Posterior cingulate gyrus (tissue), 11 donors: ENCODE measurements around the gene SPHK2.
"Not testable (repeated sequence)": the region's sequence is repeated elsewhere in the genome, so short reads cannot be mapped to it uniquely, and the experiment has no call there.

Experiments used
- DNase-seq, 10 donors: peaks; one replicate each; pipeline versions ENCODE4 v3.0.0 to v3.0.0-alpha.2; 2020 to 2021; ENCODE audit warnings: mixed read lengths in 3 of 10
- intact Hi-C: fragments of 100-400 bp; cut with DNase I; formaldehyde crosslinking; loops from one replicate; pipeline ENCODE4 v1.15.1; 2023

Gene SPHK2

GRCh38 chr19:48648134-48648533 is 28.8 kb downstream of the SPHK2 start:
- intact Hi-C loops = loop anchor here (5.0 kb wide), 1 partner anchor 74 kb away; no protein-coding TSS in a partner anchor
- DNase-seq = no peak

DNA sequence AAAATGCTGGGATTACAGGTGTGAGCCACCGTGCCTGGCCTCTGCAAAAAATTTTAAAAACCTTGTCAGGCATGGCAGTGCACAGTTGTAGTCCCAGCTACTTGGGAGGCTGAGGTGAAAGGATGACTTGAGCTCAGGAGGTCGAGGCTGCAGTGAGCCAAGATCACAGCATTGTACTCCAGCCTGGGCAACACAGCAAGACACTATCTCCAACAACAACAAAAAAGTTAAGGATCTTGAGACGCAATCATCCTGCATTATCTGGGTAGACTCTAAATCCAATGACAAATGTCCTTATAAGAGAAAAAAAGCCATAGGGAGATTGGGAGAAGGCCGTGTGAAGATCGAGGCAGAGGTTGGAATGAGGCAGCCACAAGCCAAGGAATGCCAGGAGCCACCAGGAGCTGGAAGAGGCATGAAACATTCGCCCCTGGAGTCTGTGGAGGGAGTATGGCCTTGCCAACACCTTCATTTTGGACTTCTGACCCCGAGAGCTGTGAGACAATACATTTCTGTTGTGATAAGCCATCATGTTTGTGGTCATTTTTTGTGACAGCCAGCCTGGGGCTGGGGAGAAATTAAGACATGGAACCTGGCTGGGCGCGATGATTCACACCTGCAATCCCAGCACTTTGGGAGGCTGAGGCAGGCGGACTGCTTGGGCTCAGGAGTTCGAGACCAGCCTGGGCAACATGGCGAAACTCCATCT is 31.8 kb downstream of the SPHK2 start:
- intact Hi-C loops = no loop called here
- DNase-seq = no peak

DNA sequence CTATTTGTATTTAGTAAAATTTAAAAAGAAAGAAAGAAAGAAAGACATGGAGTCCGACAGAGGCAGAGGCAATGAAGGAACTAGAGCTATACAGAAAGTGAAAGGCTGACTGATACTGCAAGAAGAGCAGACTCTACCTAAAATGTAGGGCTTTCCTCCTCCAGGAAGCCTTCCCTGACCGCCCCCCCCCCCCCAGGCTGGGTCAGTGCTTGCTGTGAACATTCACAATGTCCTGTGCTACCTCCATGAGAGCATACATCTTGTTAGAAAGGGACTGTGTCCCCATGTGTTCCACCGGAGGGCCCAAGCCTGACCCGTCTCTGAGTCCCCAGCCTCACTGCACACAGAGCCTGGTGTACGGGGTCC is 32.4 kb downstream of the SPHK2 start:
- intact Hi-C loops = no loop called here
- DNase-seq = no peak

DNA sequence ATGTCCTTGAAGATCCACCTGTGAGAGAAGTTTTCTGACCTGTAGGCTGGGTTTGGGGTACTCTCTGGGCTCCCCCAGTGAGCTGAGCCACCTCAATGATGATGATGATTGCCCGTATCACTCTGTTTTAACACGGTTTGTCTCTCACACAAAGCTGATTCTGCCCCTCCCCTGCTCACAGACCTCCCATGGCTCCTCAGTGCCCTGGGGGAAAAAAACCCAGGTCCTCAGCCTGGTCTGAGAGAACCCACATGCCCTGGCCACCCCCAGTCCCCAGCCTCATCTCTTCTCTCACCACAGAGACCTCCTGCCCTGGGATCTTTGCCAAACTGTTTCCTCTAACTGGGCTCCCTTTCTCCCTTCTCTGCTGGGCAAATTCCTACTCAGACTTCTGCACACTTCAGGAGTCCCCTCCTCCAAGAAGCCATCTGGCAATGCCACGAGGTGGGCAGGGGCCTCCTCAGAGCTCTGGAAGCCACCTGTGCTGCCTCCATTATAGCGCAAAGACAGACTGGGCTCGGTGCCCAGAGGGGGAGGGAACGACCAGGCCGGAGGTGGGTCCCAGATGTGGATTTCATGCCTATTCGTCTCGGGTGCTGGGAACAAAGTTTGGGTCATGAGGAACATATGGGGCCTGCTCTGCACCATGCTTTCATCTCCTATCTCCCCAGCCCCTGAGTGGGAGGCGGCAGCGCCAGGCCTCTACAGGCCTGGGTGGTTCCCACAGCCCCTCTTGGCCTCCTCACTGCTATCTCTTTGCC is 35.2 kb downstream of the SPHK2 start:
- intact Hi-C loops = no loop called here
- peak in 1 of 10 donors; percentile 28 for DNase-seq

- peak in 1 of 10 donors; percentile 66 for DNase-seq
- intact Hi-C loops = no loop called here
Measured at GRCh38 chr19:48656840-48657474, 37.7 kb downstream of the SPHK2 start.

DNA sequence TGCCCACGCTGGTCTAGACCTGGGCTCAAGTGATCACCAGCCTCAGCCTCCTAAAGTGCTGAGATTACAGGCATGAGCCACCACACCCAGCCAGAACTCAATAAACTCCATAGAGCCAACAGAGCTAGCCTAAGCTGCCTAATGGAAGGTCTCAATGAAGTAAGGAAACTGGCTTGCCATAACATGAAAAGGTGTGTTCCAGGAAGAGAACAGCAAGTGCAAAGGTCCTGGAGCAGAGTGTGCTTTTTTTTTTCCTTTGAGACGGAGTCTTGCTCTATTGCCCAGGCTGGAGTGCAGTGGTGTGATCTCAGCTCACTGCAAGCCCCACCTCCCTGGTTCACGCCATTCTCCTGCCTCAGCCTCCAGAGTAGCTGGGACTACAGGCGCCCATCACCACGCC is 38.5 kb downstream of the SPHK2 start:
- intact Hi-C loops, DNase-seq: not testable (repeated sequence)

DNA sequence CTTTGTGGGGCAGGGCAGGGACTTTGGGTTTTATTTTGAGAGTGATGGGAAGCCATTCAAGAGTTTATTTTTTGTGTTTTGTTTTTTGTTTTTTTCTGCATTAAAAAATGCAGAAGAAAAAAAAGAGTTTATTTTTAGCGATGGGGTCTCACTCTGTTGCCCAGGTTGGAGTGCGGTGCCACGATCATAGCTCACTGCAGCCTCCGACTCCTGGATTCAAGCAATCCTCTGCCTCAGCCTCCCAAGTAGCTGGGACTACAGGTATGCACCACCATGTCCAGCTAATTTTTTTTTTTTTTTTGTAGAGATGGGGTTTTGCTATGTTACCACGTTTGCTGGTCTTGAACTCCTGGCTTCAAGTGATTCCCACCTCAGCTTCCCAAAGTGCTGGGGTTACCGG is 39.2 kb downstream of the SPHK2 start:
- no peak for DNase-seq
- intact Hi-C loops = no loop called here

GRCh38 chr19:48659768-48660167 is 40.5 kb downstream of the SPHK2 start:
- DNase-seq = peak in 2 of 10 donors; percentile 46 to 73
- intact Hi-C loops = no loop called here

DNA sequence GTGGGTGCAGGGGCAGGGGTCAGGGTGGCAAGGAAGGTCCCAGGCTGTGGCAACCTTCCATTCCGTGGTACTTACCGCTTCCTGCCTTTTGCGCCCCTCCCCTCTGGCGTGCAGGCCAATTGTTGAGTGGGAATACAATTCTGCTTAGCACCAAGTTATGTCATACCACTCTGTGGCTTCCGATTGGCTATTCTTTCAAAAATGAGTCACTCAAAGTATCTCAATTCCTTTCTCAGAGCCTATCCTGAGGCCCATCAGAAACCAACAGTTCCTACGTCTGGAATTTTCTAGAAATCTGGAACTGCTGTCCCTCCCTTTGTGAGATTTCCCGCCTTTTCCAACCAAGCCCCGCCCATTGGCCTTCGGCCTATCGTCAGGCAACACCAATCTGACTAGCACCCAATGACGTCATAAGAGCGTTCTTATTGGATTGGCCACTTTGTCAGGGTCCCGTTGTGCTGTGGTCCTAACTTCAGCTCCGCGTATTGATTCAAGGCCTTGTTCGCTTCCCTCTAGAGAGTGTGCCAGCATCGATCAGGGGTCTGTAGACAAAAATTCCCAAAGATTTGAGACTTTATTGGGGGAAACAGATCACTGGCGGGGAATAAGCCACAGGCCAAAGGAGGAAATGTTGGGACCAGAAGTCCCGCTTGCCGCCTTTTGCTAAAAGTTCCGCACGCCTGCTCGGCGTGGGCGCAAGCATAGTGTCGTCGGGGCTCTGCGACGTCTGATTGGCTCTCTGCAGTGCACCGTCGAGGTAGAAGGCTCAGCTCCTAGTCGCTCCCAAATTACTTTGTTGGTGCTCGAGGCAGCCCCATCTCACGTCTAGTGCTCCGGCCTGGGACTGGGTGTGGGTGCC is 41.8 kb downstream of the SPHK2 start:
- intact Hi-C loops = no loop called here
- DNase-seq = peak in 8 of 10 donors; percentile 52 to 94 (median 75)

GRCh38 chr19:48661711-48662090 is 42.4 kb downstream of the SPHK2 start:
- intact Hi-C loops = no loop called here

DNA sequence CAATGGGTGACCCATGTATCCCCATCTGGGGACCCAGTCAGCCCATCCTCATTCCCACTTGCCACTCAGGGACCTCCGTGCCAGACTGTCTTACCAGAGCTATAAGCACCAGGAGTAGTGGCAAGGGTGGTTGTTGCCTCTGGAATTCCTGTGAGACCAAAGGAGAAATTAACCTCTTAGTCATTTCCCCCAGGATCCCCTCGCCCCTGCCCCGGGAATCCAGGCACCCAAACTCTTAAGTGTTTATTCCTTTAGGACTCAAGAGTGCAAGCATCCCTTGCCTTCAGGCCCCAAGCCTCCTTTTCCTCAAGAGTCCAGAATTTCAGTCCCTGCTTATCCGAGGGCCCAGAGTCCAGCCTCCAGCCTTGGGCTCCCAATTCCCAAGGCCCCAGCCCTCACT is 44.4 kb downstream of the SPHK2 start:
- no peak for DNase-seq
- intact Hi-C loops = no loop called here

More at GRCh38 chr19:48661711-48662090, 42.4 kb downstream of the SPHK2 start:
- no peak for DNase-seq

- DNase-seq = no peak
- intact Hi-C loops = no loop called here
Measured at GRCh38 chr19:48664476-48664875, 45.2 kb downstream of the SPHK2 start.

DNA sequence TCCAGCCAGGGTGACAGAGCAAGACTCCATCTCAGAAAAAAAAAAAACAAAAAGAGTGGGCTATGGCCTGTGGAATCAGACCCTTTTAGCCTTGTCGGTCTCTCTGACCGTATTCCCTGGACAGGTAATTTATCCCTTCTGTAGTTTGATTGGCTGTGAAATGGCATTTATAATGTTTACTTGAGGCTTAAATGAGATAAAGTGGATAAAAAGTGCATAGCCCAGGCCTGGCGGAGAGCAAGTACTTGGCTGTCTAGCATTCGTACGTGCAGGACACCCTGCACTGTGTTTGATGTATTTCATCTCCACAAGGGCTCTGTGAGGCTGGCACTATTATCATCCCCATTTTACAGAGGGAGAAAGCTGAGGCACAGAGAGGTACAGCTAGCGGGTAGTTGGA is 46.5 kb downstream of the SPHK2 start:
- no peak for DNase-seq
- intact Hi-C loops = no loop called here

GRCh38 chr19:48668332-48668731 is 49.0 kb downstream of the SPHK2 start:
- intact Hi-C loops = no loop called here
- DNase-seq = no peak

DNA sequence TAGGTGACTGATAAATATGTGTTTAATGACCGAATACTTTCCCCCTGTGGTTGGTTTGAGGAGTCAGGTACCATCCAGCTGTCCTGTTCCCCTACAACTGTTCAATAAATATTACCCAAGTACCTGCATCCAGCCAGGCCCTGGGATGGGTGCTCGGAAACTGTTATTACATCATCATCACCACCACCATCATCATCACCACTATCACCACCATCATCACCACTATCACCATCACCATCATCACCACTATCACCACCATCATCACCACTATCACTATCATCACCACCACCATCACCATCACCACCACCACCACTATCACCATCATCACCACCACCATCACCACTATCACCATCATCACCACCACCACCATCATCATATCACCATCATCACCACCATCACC is 49.5 kb downstream of the SPHK2 start:
- intact Hi-C loops = no loop called here
- no peak for DNase-seq

- intact Hi-C loops = no loop called here
- DNase-seq = no peak
Measured at GRCh38 chr19:48669903-48670668, 50.8 kb downstream of the SPHK2 start.

GRCh38 chr19:48670699-48671445 is 51.6 kb downstream of the SPHK2 start:
- DNase-seq = no peak
- intact Hi-C loops = no loop called here

GRCh38 chr19:48671446-48671995 is 52.2 kb downstream of the SPHK2 start:
- intact Hi-C loops = no loop called here
- no peak for DNase-seq

DNA sequence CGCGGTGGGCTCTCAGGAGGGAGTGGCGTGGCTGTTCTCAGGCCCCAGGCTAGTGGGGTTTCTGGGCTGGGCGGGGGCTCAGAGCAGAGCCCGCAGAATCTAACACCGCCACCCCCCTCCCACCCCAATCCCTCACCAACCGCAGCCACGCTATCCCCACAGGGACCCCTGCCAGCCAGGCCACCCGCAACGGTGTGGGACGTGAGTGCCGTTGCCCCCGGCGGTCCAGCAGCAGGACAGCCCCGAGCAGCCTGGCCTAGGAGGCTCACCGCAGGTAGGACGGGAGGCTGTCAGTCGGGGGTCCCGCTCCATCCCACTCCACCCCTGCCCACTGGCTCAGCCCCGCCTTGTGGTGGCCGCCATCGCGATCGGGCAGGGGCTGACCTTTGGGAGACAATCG is 53.7 kb downstream of the SPHK2 start, which contains the start of gene NTN5:
TSS of gene NTN5 (minus strand) at position 24 of the 400 bp plus-strand sequence. CDS start 2,031 bp downstream, outside the sequence.
- intact Hi-C loops = no loop called here
- peak in 1 of 10 donors; percentile 70 for DNase-seq
